HEK293 (cell line): ENCODE data around the gene SAMD1.

Experiments used
- CTCF ChIA-PET: fragments of 350-600 bp; formaldehyde crosslinking; extraction: SDS; loops from one replicate; lab custom pipeline; 2021; ENCODE audit warnings: antibody characterized with exemption; lab: Yijun Ruan, JAX
- POLR2A ChIA-PET: fragments of 300-600 bp; formaldehyde crosslinking; extraction: SDS; loops from one replicate; lab custom pipeline; 2020; ENCODE audit warnings: antibody characterized with exemption, inconsistent platforms; lab: Yijun Ruan, JAX
- H3K27ac ChIP-seq: fragments of 200-500 bp; sonication (Bioruptor generic); 2 replicates; pipeline ENCODE4 v1.5.1; 2014; ENCODE audit warnings: low read depth, low read length, control low read depth, inconsistent platforms; ENCODE audit errors: extremely low read depth
- H3K36me3 ChIP-seq, 2 experiments: fragments of 200-500 bp in 1 of 2; sonication (Bioruptor generic) in 1 of 2; 1 replicate in 1 of 2; 2 replicates in 1 of 2; pipeline ENCODE4 v1.5.1; 2014 to 2017; ENCODE audit warnings: inconsistent platforms in 2 of 2, low read length in 2 of 2; ENCODE audit not compliant: control insufficient read depth in 2 of 2, insufficient read depth in 1 of 2
- H3K4me1 ChIP-seq: fragments of 200-500 bp; sonication (Bioruptor generic); 2 replicates; pipeline ENCODE4 v1.5.1; 2014; ENCODE audit warnings: mild to moderate bottlenecking, low read length, inconsistent platforms; ENCODE audit not compliant: control insufficient read depth, insufficient read depth
- H3K4me3 ChIP-seq: 2 replicates; pipeline ENCODE4 v1.5.1; 2011; ENCODE audit warnings: low read depth, mild to moderate bottlenecking, control low read depth, low read length, moderate library complexity
- H3K9me3 ChIP-seq: fragments of 200-500 bp; sonication (Bioruptor generic); 2 replicates; pipeline ENCODE4 v1.5.1; 2014; ENCODE audit warnings: low read depth, low read length, inconsistent platforms; ENCODE audit not compliant: control insufficient read depth, insufficient read depth
- BCL11B ChIP-seq: fragments of 450-650 bp; formaldehyde crosslinking; IDR thresholded peaks from 2 replicates; pipeline ENCODE4 v1.5.1; 2016; ENCODE audit warnings: low read depth, missing biosample characterization, missing genetic modification characterization
- GFI1B ChIP-seq: fragments of 450-650 bp; formaldehyde crosslinking; IDR thresholded peaks from 2 replicates; pipeline ENCODE4 v1.5.1; 2016; ENCODE audit warnings: missing biosample characterization, missing genetic modification characterization
- SALL2 ChIP-seq: fragments of 450-650 bp; formaldehyde crosslinking; IDR thresholded peaks from 2 replicates; pipeline ENCODE4 v1.5.0; 2017; ENCODE audit warnings: missing biosample characterization, mild to moderate bottlenecking, missing genetic modification characterization, borderline replicate concordance
- SETDB1 ChIP-seq: IDR thresholded peaks from one replicate; pipeline ENCODE4 v1.6.1; 2017; ENCODE audit warnings: mild to moderate bottlenecking, low read length, moderate library complexity, mixed read lengths; ENCODE audit not compliant: insufficient read length
- TRIM28 ChIP-seq: IDR thresholded peaks from 2 replicates; pipeline ENCODE4 v1.6.1; 2011; ENCODE audit warnings: low read length, control low read depth, borderline replicate concordance
- YY2 ChIP-seq: fragments of 450-650 bp; formaldehyde crosslinking; IDR thresholded peaks from 2 replicates; pipeline ENCODE4 v1.5.1; 2016; ENCODE audit warnings: missing biosample characterization, missing genetic modification characterization
- ZBTB20 ChIP-seq: fragments of 450-650 bp; formaldehyde crosslinking; IDR thresholded peaks from 2 replicates; pipeline ENCODE4 v1.5.1; 2016; ENCODE audit warnings: missing biosample characterization, missing genetic modification characterization
- ZNF175 ChIP-seq: fragments of 450-650 bp; formaldehyde crosslinking; IDR thresholded peaks from 2 replicates; pipeline ENCODE4 v1.5.1; 2016; ENCODE audit warnings: missing biosample characterization, missing genetic modification characterization
- ZNF214 ChIP-seq: fragments of 450-650 bp; formaldehyde crosslinking; IDR thresholded peaks from 2 replicates; pipeline ENCODE4 v1.5.1; 2017; ENCODE audit warnings: missing biosample characterization, mild to moderate bottlenecking, missing genetic modification characterization, borderline replicate concordance
- ZNF311 ChIP-seq: fragments of 450-650 bp; formaldehyde crosslinking; IDR thresholded peaks from 2 replicates; pipeline ENCODE4 v1.5.1; 2017; ENCODE audit warnings: missing biosample characterization, missing genetic modification characterization, borderline replicate concordance
- ZNF514 ChIP-seq: fragments of 450-650 bp; formaldehyde crosslinking; IDR thresholded peaks from 2 replicates; pipeline ENCODE4 v1.5.1; 2016; ENCODE audit warnings: missing biosample characterization, missing genetic modification characterization
- ZNF600 ChIP-seq: fragments of 450-650 bp; formaldehyde crosslinking; IDR thresholded peaks from 2 replicates; pipeline ENCODE4 v1.5.1; 2016; ENCODE audit warnings: missing biosample characterization, missing genetic modification characterization
- ZNF621 ChIP-seq: fragments of 450-650 bp; formaldehyde crosslinking; IDR thresholded peaks from 2 replicates; pipeline ENCODE4 v1.5.1; 2017; ENCODE audit warnings: missing biosample characterization, missing genetic modification characterization
- ZNF629 ChIP-seq: fragments of 450-650 bp; formaldehyde crosslinking; IDR thresholded peaks from 2 replicates; pipeline ENCODE4 v1.5.1; 2017; ENCODE audit warnings: missing biosample characterization, missing genetic modification characterization
- ZNF660 ChIP-seq: fragments of 450-650 bp; IDR thresholded peaks from 2 replicates; pipeline ENCODE4 v1.5.1; 2018; ENCODE audit warnings: missing biosample characterization, mild to moderate bottlenecking, missing genetic modification characterization
- ZNF677 ChIP-seq: fragments of 450-650 bp; IDR thresholded peaks from 2 replicates; pipeline ENCODE4 v1.5.0; 2018; ENCODE audit warnings: missing biosample characterization, mild to moderate bottlenecking, missing genetic modification characterization, moderate library complexity
- ZNF701 ChIP-seq: fragments of 450-650 bp; formaldehyde crosslinking; IDR thresholded peaks from 2 replicates; pipeline ENCODE4 v1.5.1; 2016; ENCODE audit warnings: missing biosample characterization, missing genetic modification characterization
- ZNF837 ChIP-seq: fragments of 450-650 bp; formaldehyde crosslinking; IDR thresholded peaks from 2 replicates; pipeline ENCODE4 v1.5.1; 2016; ENCODE audit warnings: missing biosample characterization, missing genetic modification characterization
- ZNF843 ChIP-seq: fragments of 450-650 bp; formaldehyde crosslinking; IDR thresholded peaks from 2 replicates; pipeline ENCODE4 v1.5.1; 2016; ENCODE audit warnings: missing biosample characterization, missing genetic modification characterization
- ZSCAN16 ChIP-seq: fragments of 450-650 bp; formaldehyde crosslinking; IDR thresholded peaks from 2 replicates; pipeline ENCODE4 v1.5.1; 2016; ENCODE audit warnings: missing biosample characterization, missing genetic modification characterization
- ZXDB ChIP-seq: fragments of 450-650 bp; formaldehyde crosslinking; IDR thresholded peaks from 2 replicates; pipeline ENCODE4 v1.5.1; 2016; ENCODE audit warnings: missing biosample characterization, missing genetic modification characterization
- TF ChIP-seq, protein P1 (sequence below): fragments of 450-650 bp; formaldehyde crosslinking; IDR thresholded peaks from 2 replicates; pipeline ENCODE4; 2016; ENCODE audit warnings: missing biosample characterization, missing genetic modification characterization
- TF ChIP-seq, protein P2 (sequence below): fragments of 450-650 bp; formaldehyde crosslinking; IDR thresholded peaks from 2 replicates; pipeline ENCODE4 v1.5.1; 2016; ENCODE audit warnings: missing biosample characterization, missing genetic modification characterization
- TF ChIP-seq, protein P3 (sequence below): fragments of 450-650 bp; formaldehyde crosslinking; IDR thresholded peaks from 2 replicates; pipeline ENCODE4 v1.5.1; 2017; ENCODE audit warnings: missing biosample characterization, missing genetic modification characterization
- TF ChIP-seq, protein P4 (sequence below): fragments of 450-650 bp; formaldehyde crosslinking; IDR thresholded peaks from 2 replicates; pipeline ENCODE4 v1.5.1; 2016; ENCODE audit warnings: missing biosample characterization, missing genetic modification characterization

Gene SAMD1

DNA sequence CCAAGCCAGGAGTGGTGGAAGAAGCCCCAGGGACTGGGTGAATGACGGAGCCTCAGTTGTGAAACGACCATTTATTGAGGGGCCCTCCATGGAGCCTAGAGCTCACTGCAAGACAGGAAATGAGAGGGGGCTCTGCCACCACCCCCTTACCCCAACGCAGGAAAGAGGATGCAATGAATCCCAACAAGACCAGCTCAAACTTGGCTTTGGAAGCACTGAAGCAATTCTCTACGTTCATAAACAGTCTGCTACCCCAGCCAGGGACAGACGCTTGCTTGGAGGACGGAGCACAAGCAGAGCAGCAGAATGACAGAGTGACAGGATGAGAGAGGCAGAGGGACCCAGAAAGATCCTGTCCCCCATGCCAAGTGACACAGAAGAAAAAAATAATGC lies 26.0 kb upstream of the SAMD1 start:
- H3K4me3 ChIP-seq = peak overlapping the region; percentile 76
- CTCF ChIA-PET = interaction anchor here (1.3 to 3.5 kb wide), 2 partner anchors 20 kb away, joined by 3 to 26 read pairs; partner anchors contain the start of gene ASF1B
- POLR2A ChIA-PET = interaction anchor here (5.7 kb wide), 1 partner anchor 20 kb away, joined by 45 read pairs; the partner anchor contains the start of gene ASF1B
- TF ChIP-seq ZNF660 (no peak), ZNF621 (tag by site-specific recombination) (no peak), ZNF677 (tag by site-specific recombination) (peak; percentile 84), ZNF600 (no peak)
- peaks cover 0 to 18% of the 10 kb centered on the region in 2 experiments; a peak in 2 of 3 replicates for H3K36me3 ChIP-seq
- H3K9me3 ChIP-seq = no peaks in the 10 kb centered on the region
- H3K4me1 ChIP-seq = peaks cover 11% of the 10 kb centered on the region
- no peak overlapping the region for H3K27ac ChIP-seq

DNA sequence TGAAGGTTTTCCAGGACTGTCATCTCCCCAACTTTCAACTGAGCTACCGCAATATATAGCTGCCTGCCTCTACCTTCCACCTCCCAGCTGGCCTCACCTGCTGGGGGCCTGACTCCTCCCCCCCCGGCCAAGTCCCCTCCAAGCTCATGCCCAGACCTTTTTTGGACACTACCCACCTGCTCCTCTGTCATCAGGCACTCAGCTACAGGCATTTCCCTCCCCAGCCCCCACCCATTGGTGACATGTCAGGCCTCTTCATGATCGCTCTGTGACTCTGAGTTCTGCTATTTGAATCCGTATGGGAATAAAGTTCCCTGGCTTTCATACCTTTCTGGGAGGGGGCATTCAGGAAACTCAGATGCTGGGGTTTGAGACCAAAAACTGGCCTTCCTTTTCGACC lies 25.2 kb upstream of the SAMD1 start:
- CTCF ChIA-PET = interaction anchor here (1.3 to 3.5 kb wide), 2 partner anchors 20 kb away, joined by 3 to 26 read pairs; partner anchors contain the start of gene ASF1B
- peaks cover 0 to 12% of the 10 kb centered on the region in 2 experiments; a peak in 2 of 3 replicates for H3K36me3 ChIP-seq
- H3K9me3 ChIP-seq = no peaks in the 10 kb centered on the region
- POLR2A ChIA-PET = interaction anchor here (5.7 kb wide), 1 partner anchor 20 kb away, joined by 45 read pairs; the partner anchor contains the start of gene ASF1B
- TF ChIP-seq ZNF514 (tag by site-specific recombination) (no peak), ZNF311 (tag by site-specific recombination) (no peak), ZNF629 (tag by site-specific recombination) (no peak), ZNF837 (tag by site-specific recombination) (no peak), BCL11B (tag by site-specific recombination) (no peak), SETDB1 (no peak), ZNF214 (tag by site-specific recombination) (no peak), YY2 (tag by site-specific recombination) (no peak), ZNF175 (tag by site-specific recombination) (no peak), ZSCAN16 (no peak), SALL2 (tag by site-specific recombination) (no peak), ZBTB20 (tag by site-specific recombination) (no peak), TRIM28 (no peak), ZNF843 (no peak)
- TF ChIP-seq, protein P1, sequence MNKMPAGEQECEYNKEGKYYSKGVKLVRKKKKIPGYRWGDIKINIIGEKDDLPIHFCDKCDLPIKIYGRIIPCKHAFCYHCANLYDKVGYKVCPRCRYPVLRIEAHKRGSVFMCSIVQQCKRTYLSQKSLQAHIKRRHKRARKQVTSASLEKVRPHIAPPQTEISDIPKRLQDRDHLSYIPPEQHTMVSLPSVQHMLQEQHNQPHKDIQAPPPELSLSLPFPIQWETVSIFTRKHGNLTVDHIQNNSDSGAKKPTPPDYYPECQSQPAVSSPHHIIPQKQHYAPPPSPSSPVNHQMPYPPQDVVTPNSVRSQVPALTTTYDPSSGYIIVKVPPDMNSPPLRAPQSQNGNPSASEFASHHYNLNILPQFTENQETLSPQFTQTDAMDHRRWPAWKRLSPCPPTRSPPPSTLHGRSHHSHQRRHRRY (tag by site-specific recombination) = no peak
- TF ChIP-seq, protein P2, sequence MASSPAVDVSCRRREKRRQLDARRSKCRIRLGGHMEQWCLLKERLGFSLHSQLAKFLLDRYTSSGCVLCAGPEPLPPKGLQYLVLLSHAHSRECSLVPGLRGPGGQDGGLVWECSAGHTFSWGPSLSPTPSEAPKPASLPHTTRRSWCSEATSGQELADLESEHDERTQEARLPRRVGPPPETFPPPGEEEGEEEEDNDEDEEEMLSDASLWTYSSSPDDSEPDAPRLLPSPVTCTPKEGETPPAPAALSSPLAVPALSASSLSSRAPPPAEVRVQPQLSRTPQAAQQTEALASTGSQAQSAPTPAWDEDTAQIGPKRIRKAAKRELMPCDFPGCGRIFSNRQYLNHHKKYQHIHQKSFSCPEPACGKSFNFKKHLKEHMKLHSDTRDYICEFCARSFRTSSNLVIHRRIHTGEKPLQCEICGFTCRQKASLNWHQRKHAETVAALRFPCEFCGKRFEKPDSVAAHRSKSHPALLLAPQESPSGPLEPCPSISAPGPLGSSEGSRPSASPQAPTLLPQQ (tag by site-specific recombination) = no peak
- peaks cover 11% of the 10 kb centered on the region for H3K4me1 ChIP-seq
- H3K27ac ChIP-seq = no peak overlapping the region
- no peak overlapping the region for H3K4me3 ChIP-seq

DNA sequence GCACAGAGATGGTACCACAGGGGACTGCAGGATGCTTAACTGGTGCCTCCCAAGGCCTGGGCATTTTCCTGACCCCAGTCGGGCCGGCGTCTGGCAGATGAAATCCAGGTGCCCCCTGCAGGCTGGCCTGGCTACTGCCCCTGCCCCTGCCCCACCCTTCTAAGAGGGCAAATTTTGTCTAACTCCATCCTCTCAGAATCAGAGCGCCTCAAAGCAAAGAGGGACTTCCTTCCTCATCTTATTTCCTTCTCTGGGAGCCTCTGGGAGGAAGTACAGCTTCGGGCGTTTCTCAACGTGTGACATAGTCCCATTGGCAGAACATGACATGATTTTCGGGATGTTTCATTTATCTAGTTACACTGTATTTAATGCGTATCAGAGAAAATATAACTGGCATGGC lies 24.3 kb upstream of the SAMD1 start:
- peaks cover 11% of the 10 kb centered on the region for H3K4me1 ChIP-seq
- no peak overlapping the region for H3K4me3 ChIP-seq
- H3K36me3 ChIP-seq = peaks cover 0 to 7% of the 10 kb centered on the region in 2 experiments; a peak in 2 of 3 replicates
- no peak overlapping the region for H3K27ac ChIP-seq
- TF ChIP-seq, protein P3, sequence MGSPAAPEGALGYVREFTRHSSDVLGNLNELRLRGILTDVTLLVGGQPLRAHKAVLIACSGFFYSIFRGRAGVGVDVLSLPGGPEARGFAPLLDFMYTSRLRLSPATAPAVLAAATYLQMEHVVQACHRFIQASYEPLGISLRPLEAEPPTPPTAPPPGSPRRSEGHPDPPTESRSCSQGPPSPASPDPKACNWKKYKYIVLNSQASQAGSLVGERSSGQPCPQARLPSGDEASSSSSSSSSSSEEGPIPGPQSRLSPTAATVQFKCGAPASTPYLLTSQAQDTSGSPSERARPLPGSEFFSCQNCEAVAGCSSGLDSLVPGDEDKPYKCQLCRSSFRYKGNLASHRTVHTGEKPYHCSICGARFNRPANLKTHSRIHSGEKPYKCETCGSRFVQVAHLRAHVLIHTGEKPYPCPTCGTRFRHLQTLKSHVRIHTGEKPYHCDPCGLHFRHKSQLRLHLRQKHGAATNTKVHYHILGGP (tag by site-specific recombination) = no peak
- TF ChIP-seq ZNF701 (tag by site-specific recombination) = no peak
- TF ChIP-seq, protein P4, sequence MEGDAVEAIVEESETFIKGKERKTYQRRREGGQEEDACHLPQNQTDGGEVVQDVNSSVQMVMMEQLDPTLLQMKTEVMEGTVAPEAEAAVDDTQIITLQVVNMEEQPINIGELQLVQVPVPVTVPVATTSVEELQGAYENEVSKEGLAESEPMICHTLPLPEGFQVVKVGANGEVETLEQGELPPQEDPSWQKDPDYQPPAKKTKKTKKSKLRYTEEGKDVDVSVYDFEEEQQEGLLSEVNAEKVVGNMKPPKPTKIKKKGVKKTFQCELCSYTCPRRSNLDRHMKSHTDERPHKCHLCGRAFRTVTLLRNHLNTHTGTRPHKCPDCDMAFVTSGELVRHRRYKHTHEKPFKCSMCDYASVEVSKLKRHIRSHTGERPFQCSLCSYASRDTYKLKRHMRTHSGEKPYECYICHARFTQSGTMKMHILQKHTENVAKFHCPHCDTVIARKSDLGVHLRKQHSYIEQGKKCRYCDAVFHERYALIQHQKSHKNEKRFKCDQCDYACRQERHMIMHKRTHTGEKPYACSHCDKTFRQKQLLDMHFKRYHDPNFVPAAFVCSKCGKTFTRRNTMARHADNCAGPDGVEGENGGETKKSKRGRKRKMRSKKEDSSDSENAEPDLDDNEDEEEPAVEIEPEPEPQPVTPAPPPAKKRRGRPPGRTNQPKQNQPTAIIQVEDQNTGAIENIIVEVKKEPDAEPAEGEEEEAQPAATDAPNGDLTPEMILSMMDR (tag by site-specific recombination) = peak; percentile 33; the same call in 1 of the 2 replicates
- no peak for TF ChIP-seq ZXDB (tag by site-specific recombination)
- no peak for TF ChIP-seq GFI1B (tag by site-specific recombination)
- POLR2A ChIA-PET = interaction anchor here (5.7 kb wide), 1 partner anchor 21 kb away, joined by 45 read pairs; the partner anchor contains the start of gene ASF1B
- CTCF ChIA-PET = interaction anchor here (0.7 to 3.5 kb wide), 7 partner anchors 21 to 411 kb away, joined by 3 to 26 read pairs (median 4); partner anchors contain the start of gene ASF1B
- H3K9me3 ChIP-seq = no peaks in the 10 kb centered on the region
